NT2/D1 (cell line): Measurements from ENCODE around the gene WRNIP1.

Source experiments
- YY1 ChIP-seq: IDR thresholded peaks from 2 replicates; pipeline ENCODE4 v1.6.1; 2011; ENCODE audit not compliant: insufficient read length, insufficient read depth
- ZNF274 ChIP-seq: IDR thresholded peaks from 2 replicates; pipeline ENCODE4 v1.6.1; 2011; ENCODE audit warnings: mild to moderate bottlenecking, low read depth, low read length

DNA sequence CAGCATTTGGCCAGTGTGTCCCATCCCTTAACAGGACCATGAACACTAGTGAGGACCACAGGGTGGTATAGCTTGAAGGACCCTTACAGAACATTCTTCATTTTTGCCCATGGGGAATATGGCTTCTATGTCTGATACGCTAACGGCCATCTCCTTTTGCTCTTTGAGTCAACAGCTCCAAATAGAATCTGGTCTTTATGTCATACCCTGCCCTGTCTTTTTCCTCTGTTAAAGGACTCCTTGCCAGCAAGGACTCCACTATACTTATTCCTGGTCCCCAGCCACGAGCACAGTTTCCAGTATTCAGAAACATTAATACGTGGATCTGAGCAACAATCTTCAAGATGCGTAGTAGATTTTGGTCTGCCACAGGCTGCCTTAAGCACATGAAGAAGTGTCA, 53.9 kb downstream of the WRNIP1 start:
- TF ChIP-seq YY1 (no peak), ZNF274 (no peak)
